WERI-Rb-1 (cell line): ENCODE data around the gene KLHL15.

Source experiments
- DNase-seq: peaks from one replicate; pipeline ENCODE4 v3.0.0-alpha.2; 2020
- H3K27ac ChIP-seq: fragments of 250-450 bp; sonication (Bioruptor Pico); 2 replicates; pipeline ENCODE4 v1.5.1; 2020; ENCODE audit warnings: mild to moderate bottlenecking, moderate library complexity
- H3K27me3 ChIP-seq: fragments of 250-450 bp; sonication (Bioruptor Pico); 2 replicates; pipeline ENCODE4 v1.5.1; 2021; ENCODE audit warnings: mild to moderate bottlenecking, low read depth, moderate library complexity; ENCODE audit not compliant: insufficient read depth, severe bottlenecking
- H3K36me3 ChIP-seq: fragments of 250-450 bp; sonication (Bioruptor Pico); 2 replicates; pipeline ENCODE4 v1.5.1; 2020; ENCODE audit warnings: mild to moderate bottlenecking, moderate library complexity
- H3K4me3 ChIP-seq: 2 replicates; pipeline ENCODE4 v1.5.1; 2011; ENCODE audit warnings: low read depth, mild to moderate bottlenecking, control low read depth, low read length
- H3K9me3 ChIP-seq: fragments of 250-450 bp; sonication (Bioruptor Pico); 2 replicates; pipeline ENCODE4 v1.5.1; 2021; ENCODE audit warnings: mild to moderate bottlenecking, moderate library complexity; ENCODE audit not compliant: severe bottlenecking
- TF ChIP-seq, protein P1 (sequence below): IDR thresholded peaks from 2 replicates; pipeline ENCODE4 v1.5.1; 2011; ENCODE audit warnings: low read depth, mild to moderate bottlenecking, control low read depth, inconsistent platforms, low read length

The KLHL15 gene

DNA sequence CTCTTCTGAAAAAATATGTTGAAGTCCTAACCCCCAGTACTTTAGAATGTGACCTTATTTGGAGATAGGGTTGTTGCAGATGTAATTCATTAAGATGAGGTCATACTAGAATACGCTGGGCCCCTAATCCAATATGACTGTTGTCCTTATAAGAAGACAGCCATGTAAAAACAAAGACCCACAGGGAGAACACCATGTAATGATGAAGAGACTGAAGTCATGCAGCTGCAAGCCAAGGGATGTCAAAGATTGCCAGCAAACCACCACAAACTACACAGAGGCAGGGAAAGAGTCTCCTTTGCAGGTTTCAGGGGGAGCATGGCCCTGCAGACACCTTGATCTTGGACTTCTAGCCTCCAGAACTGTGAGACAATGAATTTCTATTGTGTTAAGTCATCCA, 81.8 kb downstream of the KLHL15 start:
- H3K4me3 ChIP-seq: no peak overlapping the region
- H3K9me3 ChIP-seq: no peaks in the 10 kb centered on the region
- no peaks in the 10 kb centered on the region for H3K36me3 ChIP-seq
- TF ChIP-seq, protein P1, sequence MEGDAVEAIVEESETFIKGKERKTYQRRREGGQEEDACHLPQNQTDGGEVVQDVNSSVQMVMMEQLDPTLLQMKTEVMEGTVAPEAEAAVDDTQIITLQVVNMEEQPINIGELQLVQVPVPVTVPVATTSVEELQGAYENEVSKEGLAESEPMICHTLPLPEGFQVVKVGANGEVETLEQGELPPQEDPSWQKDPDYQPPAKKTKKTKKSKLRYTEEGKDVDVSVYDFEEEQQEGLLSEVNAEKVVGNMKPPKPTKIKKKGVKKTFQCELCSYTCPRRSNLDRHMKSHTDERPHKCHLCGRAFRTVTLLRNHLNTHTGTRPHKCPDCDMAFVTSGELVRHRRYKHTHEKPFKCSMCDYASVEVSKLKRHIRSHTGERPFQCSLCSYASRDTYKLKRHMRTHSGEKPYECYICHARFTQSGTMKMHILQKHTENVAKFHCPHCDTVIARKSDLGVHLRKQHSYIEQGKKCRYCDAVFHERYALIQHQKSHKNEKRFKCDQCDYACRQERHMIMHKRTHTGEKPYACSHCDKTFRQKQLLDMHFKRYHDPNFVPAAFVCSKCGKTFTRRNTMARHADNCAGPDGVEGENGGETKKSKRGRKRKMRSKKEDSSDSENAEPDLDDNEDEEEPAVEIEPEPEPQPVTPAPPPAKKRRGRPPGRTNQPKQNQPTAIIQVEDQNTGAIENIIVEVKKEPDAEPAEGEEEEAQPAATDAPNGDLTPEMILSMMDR: no peak
- DNase-seq: no peak
- H3K27ac ChIP-seq: no peak overlapping the region
- peaks cover 8% of the 10 kb centered on the region for H3K27me3 ChIP-seq

DNA sequence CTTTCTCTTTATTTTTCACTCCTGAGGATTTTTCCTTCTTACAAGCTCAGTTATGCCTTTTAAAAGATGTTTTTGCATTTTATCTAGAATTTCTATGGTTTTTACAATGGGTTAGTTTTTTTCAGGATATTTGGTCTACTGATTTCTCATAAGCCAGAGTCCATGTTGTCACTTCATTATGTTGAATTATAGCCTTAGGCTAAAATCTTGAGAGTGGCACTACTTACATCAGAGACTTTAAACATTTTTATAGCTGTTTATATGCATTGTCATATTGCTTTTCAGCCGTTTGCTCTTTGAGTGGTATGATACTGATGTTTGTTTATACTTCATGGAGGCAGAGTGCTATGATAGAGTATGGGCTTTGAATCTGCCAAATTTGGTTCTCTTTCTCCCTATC, 82.8 kb downstream of the KLHL15 start:
- Histone ChIP-seq H3K36me3 (no peaks in the 10 kb centered on the region), H3K9me3 (no peaks in the 10 kb centered on the region), H3K4me3 (no peak overlapping the region), H3K27ac (no peak overlapping the region), H3K27me3 (peaks cover 13% of the 10 kb centered on the region)
- TF ChIP-seq, protein P1: no peak
- DNase-seq: no peak

DNA sequence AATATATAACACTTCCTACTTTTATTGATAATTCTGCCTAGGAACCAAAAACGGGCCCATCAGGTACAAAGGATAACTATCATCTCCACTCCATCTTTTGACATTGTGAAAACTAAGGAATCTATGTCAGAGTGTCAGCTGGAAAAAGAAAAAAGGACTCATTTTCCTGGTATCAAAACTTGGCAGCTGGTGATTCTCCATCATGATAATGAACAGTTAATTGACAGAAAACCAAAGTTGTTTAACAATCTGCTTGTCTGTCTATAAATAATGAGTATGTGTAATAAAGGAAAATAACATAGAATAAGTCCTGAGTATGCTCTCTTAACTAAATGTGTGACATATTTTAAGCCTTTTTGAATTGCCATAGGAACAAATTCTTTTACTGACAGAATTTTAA, 87.8 kb downstream of the KLHL15 start:
- Histone ChIP-seq H3K4me3 (no peak overlapping the region), H3K27me3 (peaks cover 10% of the 10 kb centered on the region), H3K9me3 (no peaks in the 10 kb centered on the region), H3K36me3 (no peaks in the 10 kb centered on the region), H3K27ac (no peak overlapping the region)
- DNase-seq: no peak
- TF ChIP-seq, protein P1: no peak

DNA sequence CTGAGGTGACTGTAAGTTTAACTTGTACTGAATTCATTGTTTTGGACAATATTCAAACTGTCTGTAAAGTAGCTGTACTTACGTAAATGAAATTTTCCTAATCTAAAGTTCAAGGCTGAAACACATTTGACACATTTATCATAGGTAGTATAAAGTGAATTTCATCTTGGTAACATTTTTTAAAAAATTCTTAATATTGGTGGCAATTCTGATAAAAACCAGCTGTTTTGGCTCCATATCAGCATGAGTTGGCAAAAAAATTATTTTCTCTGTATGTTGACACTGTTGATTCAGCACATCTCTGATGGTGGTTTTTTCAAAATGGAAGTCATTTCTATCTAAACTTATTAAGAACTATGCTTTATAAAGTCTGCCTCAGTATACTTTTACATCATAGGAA, 88.3 kb downstream of the KLHL15 start:
- no peaks in the 10 kb centered on the region for H3K9me3 ChIP-seq
- no peak overlapping the region for H3K4me3 ChIP-seq
- H3K27me3 ChIP-seq: peaks cover 10% of the 10 kb centered on the region
- DNase-seq: no peak
- TF ChIP-seq, protein P1: no peak
- no peaks in the 10 kb centered on the region for H3K36me3 ChIP-seq
- no peak overlapping the region for H3K27ac ChIP-seq

DNA sequence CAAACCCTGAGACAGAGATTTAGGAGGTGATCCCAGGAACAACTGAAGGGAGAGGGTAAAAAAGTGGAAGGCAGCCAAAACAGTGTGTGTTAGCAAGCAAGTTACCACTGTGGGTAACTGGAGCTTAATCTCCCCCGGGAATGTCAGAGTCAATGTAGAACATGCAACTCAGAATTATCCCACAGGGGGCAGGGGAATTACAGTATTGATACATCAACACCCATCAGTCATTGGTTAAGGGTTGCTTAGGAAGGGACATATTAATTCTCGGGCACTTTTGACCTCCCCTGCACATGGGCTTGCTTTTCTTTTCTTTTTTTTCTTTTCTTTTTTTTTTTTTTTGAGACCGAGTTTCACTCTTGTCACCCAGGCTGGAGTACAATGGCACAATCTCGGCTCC, 89.9 kb downstream of the KLHL15 start:
- Histone ChIP-seq H3K27me3 (peaks cover 11% of the 10 kb centered on the region), H3K36me3 (no peaks in the 10 kb centered on the region), H3K9me3 (no peaks in the 10 kb centered on the region), H3K4me3 (no peak overlapping the region), H3K27ac (no peak overlapping the region)
- DNase-seq: peak; percentile 13
- TF ChIP-seq, protein P1: no peak

DNA sequence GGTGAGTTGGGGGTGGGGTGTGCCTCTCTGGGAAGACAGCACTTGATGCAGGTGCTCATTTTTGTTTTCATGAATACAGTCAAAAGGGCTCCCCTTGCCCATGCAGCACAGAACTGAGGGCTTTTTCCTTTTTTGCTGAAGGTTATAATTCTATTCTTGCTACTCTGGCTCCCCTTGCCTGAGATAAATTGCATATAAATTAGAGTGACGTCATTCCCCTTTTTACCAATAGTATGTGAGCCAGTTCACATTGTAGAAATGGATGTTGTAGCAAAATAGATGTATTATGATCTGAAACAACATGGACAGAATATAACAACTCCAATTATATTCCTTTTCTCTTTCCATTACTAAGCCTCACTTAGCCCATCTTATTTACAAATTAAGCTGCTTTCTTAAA, 90.8 kb downstream of the KLHL15 start:
- Histone ChIP-seq H3K36me3 (no peaks in the 10 kb centered on the region), H3K4me3 (no peak overlapping the region), H3K27ac (0 out of 2 replicates have a peak overlapping the region, but pooled peaks have one; percentile 44), H3K9me3 (no peaks in the 10 kb centered on the region), H3K27me3 (peaks cover 12% of the 10 kb centered on the region)
- no peak for DNase-seq
- TF ChIP-seq, protein P1: no peak
